Prostate gland (tissue), 2 donors: ENCODE results near the gene ST7L.

Experiments used
- POLR2A ChIP-seq: fragments of 450-650 bp; IDR thresholded peaks from one replicate; pipeline ENCODE4 v1.6.1; 2016; ENCODE audit warnings: antibody characterized with exemption, mild to moderate bottlenecking
- TF ChIP-seq, protein P1 (sequence below), 4 experiments: fragments of 200-600 bp in 2 of 4; fragments of 450-650 bp in 2 of 4; sonication (generic) in 2 of 4; IDR thresholded peaks; 1 replicate in 3 of 4; 2 replicates in 1 of 4; pipeline ENCODE4 v1.5.1; 2016 to 2019; ENCODE audit warnings: antibody characterized with exemption in 4 of 4, mild to moderate bottlenecking in 2 of 4, moderate library complexity in 2 of 4

DNA sequence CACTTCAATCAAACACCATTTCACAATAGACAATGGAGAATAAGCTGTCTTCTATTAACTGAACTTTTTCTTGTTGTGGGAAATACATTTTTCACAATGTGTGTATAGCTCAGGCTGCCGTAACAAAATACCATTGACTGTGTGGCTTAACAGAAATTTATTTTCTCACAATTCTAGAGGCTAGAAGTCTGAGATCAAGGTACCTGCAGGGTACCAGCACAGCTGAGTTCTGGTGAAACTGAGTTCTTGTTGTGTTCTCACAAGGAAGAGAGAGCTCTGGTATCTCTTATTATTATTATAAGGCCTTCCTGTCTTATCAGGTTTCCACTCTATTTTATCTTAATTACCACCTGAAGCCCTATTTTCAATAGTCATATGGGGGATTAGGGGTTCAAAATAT is 15.4 kb downstream of the ST7L start:
- TF ChIP-seq, protein P1, sequence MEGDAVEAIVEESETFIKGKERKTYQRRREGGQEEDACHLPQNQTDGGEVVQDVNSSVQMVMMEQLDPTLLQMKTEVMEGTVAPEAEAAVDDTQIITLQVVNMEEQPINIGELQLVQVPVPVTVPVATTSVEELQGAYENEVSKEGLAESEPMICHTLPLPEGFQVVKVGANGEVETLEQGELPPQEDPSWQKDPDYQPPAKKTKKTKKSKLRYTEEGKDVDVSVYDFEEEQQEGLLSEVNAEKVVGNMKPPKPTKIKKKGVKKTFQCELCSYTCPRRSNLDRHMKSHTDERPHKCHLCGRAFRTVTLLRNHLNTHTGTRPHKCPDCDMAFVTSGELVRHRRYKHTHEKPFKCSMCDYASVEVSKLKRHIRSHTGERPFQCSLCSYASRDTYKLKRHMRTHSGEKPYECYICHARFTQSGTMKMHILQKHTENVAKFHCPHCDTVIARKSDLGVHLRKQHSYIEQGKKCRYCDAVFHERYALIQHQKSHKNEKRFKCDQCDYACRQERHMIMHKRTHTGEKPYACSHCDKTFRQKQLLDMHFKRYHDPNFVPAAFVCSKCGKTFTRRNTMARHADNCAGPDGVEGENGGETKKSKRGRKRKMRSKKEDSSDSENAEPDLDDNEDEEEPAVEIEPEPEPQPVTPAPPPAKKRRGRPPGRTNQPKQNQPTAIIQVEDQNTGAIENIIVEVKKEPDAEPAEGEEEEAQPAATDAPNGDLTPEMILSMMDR (IDR thresholded peaks at IDR 0.05), result no peak
- TF ChIP-seq POLR2A, result no peak
